ENCODE data around the gene HINT1.

Gene HINT1

DNA sequence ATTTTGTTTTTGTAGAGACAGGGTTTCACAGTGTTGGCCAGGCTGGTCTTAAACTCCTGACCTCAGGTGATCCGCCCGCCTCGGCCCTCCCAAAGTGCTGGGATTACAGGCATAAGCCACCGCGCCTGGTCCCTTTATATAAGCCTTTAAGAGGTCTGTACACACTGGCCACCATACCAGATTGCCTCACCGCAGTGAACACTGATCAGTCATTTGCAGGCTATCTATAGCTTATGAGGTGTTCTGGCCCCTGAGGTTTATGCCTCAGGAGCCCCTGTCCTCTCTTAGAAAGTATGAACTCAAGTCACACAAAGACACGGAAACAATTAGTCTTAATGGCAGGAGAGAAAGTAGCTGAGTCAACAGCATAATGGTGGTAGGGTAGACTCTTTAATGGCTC, 14.6 kb downstream of the HINT1 start:
- Histone ChIP-seq H3F3A (ENCODE audit: low read depth) (no peaks in the 10 kb centered on the region), H3K27me3 (ENCODE audit: insufficient read depth, low read length, poor library complexity, severe bottlenecking) (no peaks in the 10 kb centered on the region), H3K36me3 (ENCODE audit: insufficient read depth, low read length) (no peaks in the 10 kb centered on the region), H3K4me2 (ENCODE audit: low read depth, low read length, poor library complexity, severe bottlenecking) (no peak overlapping the region), H2AFZ (ENCODE audit: low read length) (no peak overlapping the region), H3K9me2 (replicated peaks; ENCODE audit: low read depth, low read length) (no peaks in the 10 kb centered on the region), H3K4me3 (ENCODE audit: low read length, poor library complexity, severe bottlenecking) (no peak overlapping the region), H3K4me1 (ENCODE audit: insufficient read depth, low read length, poor library complexity, severe bottlenecking) (no peaks in the 10 kb centered on the region), H3K9me3 (ENCODE audit: insufficient read depth, low read depth, low read length) (no peaks in the 10 kb centered on the region), H3K79me2 (ENCODE audit: insufficient read depth, low read length) (no peaks in the 10 kb centered on the region), H3K9ac (ENCODE audit: low read depth, low read length, poor library complexity, severe bottlenecking) (no peak overlapping the region), H4K20me1 (ENCODE audit: insufficient read depth, low read length, poor library complexity, severe bottlenecking) (no peaks in the 10 kb centered on the region)
- TF ChIP-seq CTCF (conservative IDR thresholded peaks at IDR 0.05; ENCODE audit: low read length) (no peak), EZH2phosphoT487 (IDR thresholded peaks at IDR 0.05; ENCODE audit: borderline replicate concordance) (no peak)

GRCh38 chr5:131148835-131149234, 16.2 kb downstream of the HINT1 start:
- Histone ChIP-seq H2AFZ (ENCODE audit: low read length) (no peak overlapping the region), H3K9me3 (ENCODE audit: insufficient read depth, low read depth, low read length) (no peaks in the 10 kb centered on the region), H3K4me1 (ENCODE audit: insufficient read depth, low read length, poor library complexity, severe bottlenecking) (no peaks in the 10 kb centered on the region), H3K36me3 (ENCODE audit: insufficient read depth, low read length) (no peaks in the 10 kb centered on the region), H3K27me3 (ENCODE audit: insufficient read depth, low read length, poor library complexity, severe bottlenecking) (no peaks in the 10 kb centered on the region), H3F3A (ENCODE audit: low read depth) (no peaks in the 10 kb centered on the region), H3K4me2 (ENCODE audit: low read depth, low read length, poor library complexity, severe bottlenecking) (no peak overlapping the region), H4K20me1 (ENCODE audit: insufficient read depth, low read length, poor library complexity, severe bottlenecking) (no peaks in the 10 kb centered on the region), H3K9ac (ENCODE audit: low read depth, low read length, poor library complexity, severe bottlenecking) (no peak overlapping the region), H3K79me2 (ENCODE audit: insufficient read depth, low read length) (no peaks in the 10 kb centered on the region), H3K9me2 (replicated peaks; ENCODE audit: low read depth, low read length) (no peaks in the 10 kb centered on the region), H3K4me3 (ENCODE audit: low read length, poor library complexity, severe bottlenecking) (no peak overlapping the region)
- TF ChIP-seq CTCF (conservative IDR thresholded peaks at IDR 0.05; ENCODE audit: low read length), result no peak
- TF ChIP-seq EZH2phosphoT487 (IDR thresholded peaks at IDR 0.05; ENCODE audit: borderline replicate concordance), result no peak

- no peaks in the 10 kb centered on the region for H3K36me3 ChIP-seq (ENCODE audit: insufficient read depth, low read length)
- H2AFZ ChIP-seq (ENCODE audit: low read length), result no peak overlapping the region
- no peak overlapping the region for H3K9ac ChIP-seq (ENCODE audit: low read depth, low read length, poor library complexity, severe bottlenecking)
- no peaks in the 10 kb centered on the region for H3K4me1 ChIP-seq (ENCODE audit: insufficient read depth, low read length, poor library complexity, severe bottlenecking)
- TF ChIP-seq EZH2phosphoT487 (IDR thresholded peaks at IDR 0.05; ENCODE audit: borderline replicate concordance) (no peak), CTCF (conservative IDR thresholded peaks at IDR 0.05; ENCODE audit: low read length) (no peak)
- H3F3A ChIP-seq (ENCODE audit: low read depth), result no peaks in the 10 kb centered on the region
- H4K20me1 ChIP-seq (ENCODE audit: insufficient read depth, low read length, poor library complexity, severe bottlenecking), result no peaks in the 10 kb centered on the region
- no peaks in the 10 kb centered on the region for H3K79me2 ChIP-seq (ENCODE audit: insufficient read depth, low read length)
- no peak overlapping the region for H3K4me3 ChIP-seq (ENCODE audit: low read length, poor library complexity, severe bottlenecking)
- H3K4me2 ChIP-seq (ENCODE audit: low read depth, low read length, poor library complexity, severe bottlenecking), result no peak overlapping the region
- H3K9me2 ChIP-seq (replicated peaks; ENCODE audit: low read depth, low read length), result no peaks in the 10 kb centered on the region
- no peaks in the 10 kb centered on the region for H3K9me3 ChIP-seq (ENCODE audit: insufficient read depth, low read depth, low read length)
- H3K27me3 ChIP-seq (ENCODE audit: insufficient read depth, low read length, poor library complexity, severe bottlenecking), result no peaks in the 10 kb centered on the region
Observed at GRCh38 chr5:131147258-131147657, 17.8 kb downstream of the HINT1 start.
